Esophagus muscularis mucosa (tissue), 4 donors: ENCODE data around the gene LSM4. TPM values are rescaled to one million over a fixed set of nuclear protein-coding genes. Genes with fewer than 3 reads are reported as not detected.
"Not testable (repeated sequence)": the region's sequence is repeated elsewhere in the genome, so short reads cannot be mapped to it uniquely, and the experiment has no call there.

Experiments
- DNase-seq: peaks from one replicate; pipeline ENCODE4 v3.0.0-alpha.2; 2017; ENCODE audit errors: extremely low spot score
- H3K27ac ChIP-seq, 4 donors: fragments of 200-600 bp; sonication (generic); replicated peaks in 1 of 4; 1 replicate in 3 of 4; 2 replicates in 1 of 4; pipeline ENCODE4 v1.5.1; 2016 to 2019; ENCODE audit warnings: mild to moderate bottlenecking in 1 of 4
- H3K27me3 ChIP-seq, 4 donors: fragments of 200-600 bp; sonication (generic); one replicate each; pipeline versions ENCODE4 v1.5.1 to v1.6.0; 2016 to 2019
- H3K36me3 ChIP-seq, 4 donors: fragments of 200-600 bp; sonication (generic); one replicate each; pipeline ENCODE4 v1.5.1; 2016 to 2019
- H3K4me1 ChIP-seq, 4 donors: fragments of 200-600 bp; sonication (generic); one replicate each; pipeline ENCODE4 v1.5.1; 2016 to 2019
- H3K4me3 ChIP-seq, 4 donors: fragments of 200-600 bp; sonication (generic); 1 replicate in 2 of 4; 2 replicates in 2 of 4; pipeline ENCODE4 v1.5.1; 2016 to 2019; ENCODE audit warnings: mild to moderate bottlenecking in 4 of 4, moderate library complexity in 1 of 4
- H3K9me3 ChIP-seq, 4 donors: fragments of 200-600 bp; sonication (generic); 1 replicate in 3 of 4; 2 replicates in 1 of 4; pipeline ENCODE4 v1.5.1; 2016 to 2019
- CTCF ChIP-seq, 3 experiments: fragments of 200-600 bp in 2 of 3; fragments of 450-650 bp in 1 of 3; sonication (generic) in 2 of 3; IDR thresholded peaks; one replicate each; pipeline ENCODE4 v1.5.1; 2017 to 2019; ENCODE audit warnings: antibody characterized with exemption in 3 of 3, mild to moderate bottlenecking in 2 of 3, moderate library complexity in 1 of 3
- EP300 ChIP-seq: sonication (generic); formaldehyde crosslinking; IDR thresholded peaks from one replicate; pipeline ENCODE4 v1.6.1; 2017; ENCODE audit warnings: antibody characterized with exemption
- POLR2A ChIP-seq: fragments of 450-650 bp; IDR thresholded peaks from one replicate; pipeline ENCODE4 v1.6.1; 2017; ENCODE audit warnings: antibody characterized with exemption, moderate library complexity, mild to moderate bottlenecking, low read depth
- POLR2AphosphoS5 ChIP-seq, 2 donors: sonication (generic); formaldehyde crosslinking; IDR thresholded peaks; one replicate each; pipeline ENCODE4 v1.6.1; 2017; ENCODE audit warnings: antibody characterized with exemption in 2 of 2
- WGBS: methylation state at CpG from one replicate; pipeline ENCODE4 v1.1.5; 2018; 5-methylcytosine and 5-hydroxymethylcytosine counted together
- intact Hi-C: fragments of 100-400 bp; cut with DNase I; formaldehyde crosslinking; loops from one replicate; pipeline ENCODE4 v1.15.1; 2023
- total RNA-seq, 4 donors: library from RNA; depleted of rRNA; stranded (reverse); fragments of >200 nt; gene quantifications; one replicate each; pipeline versions ENCODE4 v1.1.0 to v1.2.1, GENCODE V29; 2016

LSM4 gene
- total RNA-seq, 4 donors from 2014 or later = 86.8 to 116 (median 93.9) TPM

- 96% methylated on average over 8 of the region's 8 CpGs for WGBS
- Histone ChIP-seq H3K27me3 (no peaks in the 10 kb centered on the region), H3K4me1 (peaks cover 0 to 10% (median 3%) of the 10 kb centered on the region in 4 donors), H3K4me3 (no peak overlapping the region), H3K36me3 (peaks cover 7 to 58% (median 42%) of the 10 kb centered on the region in 4 donors), H3K27ac (no peak overlapping the region), H3K9me3 (no peaks in the 10 kb centered on the region)
- TF ChIP-seq POLR2A (no peak), CTCF (IDR thresholded peaks at IDR 0.05) (no peak), POLR2AphosphoS5 (IDR thresholded peaks at IDR 0.05) (no peak), EP300 (no peak)
- DNase-seq = no peak
- intact Hi-C loops = no loop called here
Observed at GRCh38 chr19:18353378-18354005, 30.6 kb upstream of the LSM4 start.

GRCh38 chr19:18351544-18351943 is 28.7 kb upstream of the LSM4 start:
- H3K4me1 ChIP-seq = peaks cover 0 to 7% (median 3%) of the 10 kb centered on the region in 4 donors
- H3K27ac ChIP-seq = no peak overlapping the region
- no peak for DNase-seq
- TF ChIP-seq EP300 (no peak), POLR2AphosphoS5 (IDR thresholded peaks at IDR 0.05) (no peak), POLR2A (no peak), CTCF (IDR thresholded peaks at IDR 0.05) (no peak)
- WGBS = 95% methylated on average over 7 of the region's 7 CpGs
- intact Hi-C loops = no loop called here
- no peak overlapping the region for H3K4me3 ChIP-seq
- no peaks in the 10 kb centered on the region for H3K27me3 ChIP-seq
- no peaks in the 10 kb centered on the region for H3K9me3 ChIP-seq
- H3K36me3 ChIP-seq = peaks cover 0 to 50% (median 24%) of the 10 kb centered on the region in 4 donors

GRCh38 chr19:18350490-18350889 is 27.6 kb upstream of the LSM4 start:
- TF ChIP-seq POLR2A (no peak), CTCF (IDR thresholded peaks at IDR 0.05) (no peak), EP300 (no peak), POLR2AphosphoS5 (IDR thresholded peaks at IDR 0.05) (no peak)
- Histone ChIP-seq H3K27ac (no peak overlapping the region), H3K4me1 (peaks cover 0 to 6% (median 2%) of the 10 kb centered on the region in 4 donors), H3K27me3 (no peaks in the 10 kb centered on the region), H3K9me3 (no peaks in the 10 kb centered on the region), H3K4me3 (no peak overlapping the region), H3K36me3 (peaks cover 0 to 45% (median 14%) of the 10 kb centered on the region in 4 donors)
- WGBS = 84% methylated on average over 9 of the region's 9 CpGs
- DNase-seq = no peak
- intact Hi-C loops = no loop called here

- no peak overlapping the region for H3K4me3 ChIP-seq
- H3K36me3 ChIP-seq = peaks cover 0 to 49% (median 16%) of the 10 kb centered on the region in 4 donors
- intact Hi-C loops = loop anchor here (2.0 kb wide), 1 partner anchor 59 kb away; no protein-coding TSS in a partner anchor
- TF ChIP-seq POLR2A (no peak), CTCF (IDR thresholded peaks at IDR 0.05) (peak; percentile 59 to 81 (median 75)), EP300 (no peak), POLR2AphosphoS5 (IDR thresholded peaks at IDR 0.05) (peak in 1 of 2 donors; percentile 10)
- WGBS = 53% methylated on average over 12 of the region's 12 CpGs
- no peaks in the 10 kb centered on the region for H3K27me3 ChIP-seq
- peaks cover 0 to 7% (median 2%) of the 10 kb centered on the region in 4 donors for H3K4me1 ChIP-seq
- DNase-seq = no peak
- no peaks in the 10 kb centered on the region for H3K9me3 ChIP-seq
- no peak overlapping the region for H3K27ac ChIP-seq
Observed at GRCh38 chr19:18349524-18350128, 26.8 kb upstream of the LSM4 start.

- not testable (repeated sequence) for H3K4me3 ChIP-seq, DNase-seq, H3K9me3 ChIP-seq, H3K27me3 ChIP-seq, H3K27ac ChIP-seq
- peaks cover 0 to 48% (median 18%) of the 10 kb centered on the region in 4 donors for H3K36me3 ChIP-seq
- peaks cover 0 to 14% (median 2%) of the 10 kb centered on the region in 4 donors for H3K4me1 ChIP-seq
- 92% methylated on average over 6 of the region's 6 CpGs for WGBS
- intact Hi-C loops = loop anchor here (2.0 kb wide), 1 partner anchor 60 kb away; no protein-coding TSS in a partner anchor
Observed at GRCh38 chr19:18348818-18349339, 26.0 kb upstream of the LSM4 start.
